SK-N-SH treated with all-trans-retinoic acid at 6 μM for 48 hours (cell line): Measurements from ENCODE around the gene INPP5J.

Source experiments
- ARNTL ChIP-seq: fragments of 450-650 bp; formaldehyde crosslinking; IDR thresholded peaks from 2 replicates; pipeline ENCODE4 v1.5.0; 2020; ENCODE audit warnings: low read depth, mild to moderate bottlenecking, moderate library complexity, borderline replicate concordance
- BACH2 ChIP-seq: fragments of 250-450 bp; sonication (Bioruptor Pico); IDR thresholded peaks from 2 replicates; pipeline ENCODE4 v1.9.0; 2021; ENCODE audit warnings: mild to moderate bottlenecking, borderline replicate concordance
- ISL1 ChIP-seq: fragments of 250-450 bp; sonication (Bioruptor Pico); IDR thresholded peaks from 2 replicates; pipeline ENCODE4 v2.1.2; 2022; ENCODE audit warnings: mild to moderate bottlenecking, moderate library complexity
- PPARA ChIP-seq: fragments of 250-450 bp; sonication (Bioruptor Pico); IDR thresholded peaks from 2 replicates; pipeline ENCODE4 v1.5.0; 2020; ENCODE audit warnings: mild to moderate bottlenecking, borderline replicate concordance
- SNAI2 ChIP-seq: fragments of 250-450 bp; sonication (Bioruptor Pico); IDR thresholded peaks from 2 replicates; pipeline ENCODE4 v1.5.0; 2020; ENCODE audit warnings: mild to moderate bottlenecking, moderate library complexity
- TOX ChIP-seq: fragments of 250-450 bp; sonication (Bioruptor Pico); IDR thresholded peaks from 2 replicates; pipeline ENCODE4 v1.8.0; 2021; ENCODE audit warnings: mild to moderate bottlenecking, moderate library complexity, borderline replicate concordance
- ZC3H10 ChIP-seq: fragments of 250-450 bp; sonication (Bioruptor Pico); IDR thresholded peaks from 2 replicates; pipeline ENCODE4 v1.5.1; 2021; ENCODE audit warnings: mild to moderate bottlenecking, moderate library complexity
- TF ChIP-seq, protein P1 (sequence below): fragments of 250-450 bp; sonication (Bioruptor Pico); IDR thresholded peaks from 2 replicates; pipeline ENCODE4 v1.5.1; 2020; ENCODE audit warnings: low read depth, mild to moderate bottlenecking, moderate library complexity
- TF ChIP-seq, protein P2 (sequence below): fragments of 250-450 bp; sonication (Bioruptor Pico); IDR thresholded peaks from 2 replicates; pipeline ENCODE4 v1.8.0; 2021; ENCODE audit warnings: low read depth, mild to moderate bottlenecking, moderate library complexity, borderline replicate concordance

DNA sequence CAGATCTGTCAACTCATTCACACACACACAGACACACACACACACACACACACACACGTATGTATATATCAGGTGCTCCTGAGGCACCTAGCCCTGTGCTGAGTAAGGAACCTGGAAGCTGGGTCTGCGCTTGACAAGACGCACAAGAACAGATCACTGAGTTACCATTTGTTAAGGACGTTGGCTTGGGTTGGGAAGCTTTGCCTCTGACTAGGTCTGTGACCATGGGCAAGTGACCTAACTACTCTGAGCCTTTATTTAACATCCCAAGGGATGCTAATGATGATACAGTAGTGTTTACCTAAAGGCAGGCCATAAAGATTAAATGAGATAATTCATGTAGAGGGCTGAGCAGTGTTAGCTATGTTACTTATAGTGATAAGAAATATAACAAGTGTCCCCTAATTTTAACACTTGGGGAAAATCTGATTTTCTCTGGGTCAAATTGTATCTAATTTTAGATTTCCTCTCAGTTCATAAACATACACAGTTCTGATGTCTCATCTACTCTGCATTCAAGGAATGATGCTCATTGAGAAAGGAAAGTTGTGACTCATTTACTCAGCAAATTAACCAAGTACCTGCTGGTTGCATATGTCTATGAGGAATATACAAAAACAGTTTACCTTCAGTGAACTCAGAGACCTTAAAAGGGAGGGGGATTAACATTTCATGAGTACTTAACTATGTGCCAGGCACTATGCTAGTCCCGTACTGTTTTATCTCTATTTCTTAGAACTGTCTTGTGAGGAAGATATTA is 50.8 kb downstream of the INPP5J start:
- no peak for TF ChIP-seq ISL1 (CRISPR knock-in tag)
- TF ChIP-seq ARNTL = no peak
- no peak for TF ChIP-seq ZC3H10
- TF ChIP-seq, protein P1, sequence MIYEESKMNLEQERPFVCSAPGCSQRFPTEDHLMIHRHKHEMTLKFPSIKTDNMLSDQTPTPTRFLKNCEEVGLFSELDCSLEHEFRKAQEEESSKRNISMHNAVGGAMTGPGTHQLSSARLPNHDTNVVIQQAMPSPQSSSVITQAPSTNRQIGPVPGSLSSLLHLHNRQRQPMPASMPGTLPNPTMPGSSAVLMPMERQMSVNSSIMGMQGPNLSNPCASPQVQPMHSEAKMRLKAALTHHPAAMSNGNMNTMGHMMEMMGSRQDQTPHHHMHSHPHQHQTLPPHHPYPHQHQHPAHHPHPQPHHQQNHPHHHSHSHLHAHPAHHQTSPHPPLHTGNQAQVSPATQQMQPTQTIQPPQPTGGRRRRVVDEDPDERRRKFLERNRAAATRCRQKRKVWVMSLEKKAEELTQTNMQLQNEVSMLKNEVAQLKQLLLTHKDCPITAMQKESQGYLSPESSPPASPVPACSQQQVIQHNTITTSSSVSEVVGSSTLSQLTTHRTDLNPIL (CRISPR knock-in tag) = no peak
- TF ChIP-seq, protein P2, sequence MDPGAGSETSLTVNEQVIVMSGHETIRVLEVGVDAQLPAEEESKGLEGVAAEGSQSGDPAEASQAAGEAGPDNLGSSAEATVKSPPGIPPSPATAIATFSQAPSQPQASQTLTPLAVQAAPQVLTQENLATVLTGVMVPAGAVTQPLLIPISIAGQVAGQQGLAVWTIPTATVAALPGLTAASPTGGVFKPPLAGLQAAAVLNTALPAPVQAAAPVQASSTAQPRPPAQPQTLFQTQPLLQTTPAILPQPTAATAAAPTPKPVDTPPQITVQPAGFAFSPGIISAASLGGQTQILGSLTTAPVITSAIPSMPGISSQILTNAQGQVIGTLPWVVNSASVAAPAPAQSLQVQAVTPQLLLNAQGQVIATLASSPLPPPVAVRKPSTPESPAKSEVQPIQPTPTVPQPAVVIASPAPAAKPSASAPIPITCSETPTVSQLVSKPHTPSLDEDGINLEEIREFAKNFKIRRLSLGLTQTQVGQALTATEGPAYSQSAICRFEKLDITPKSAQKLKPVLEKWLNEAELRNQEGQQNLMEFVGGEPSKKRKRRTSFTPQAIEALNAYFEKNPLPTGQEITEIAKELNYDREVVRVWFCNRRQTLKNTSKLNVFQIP (CRISPR knock-in tag) = no peak
- TF ChIP-seq SNAI2 (CRISPR knock-in tag) = no peak
- TF ChIP-seq PPARA (CRISPR knock-in tag) = no peak
- TF ChIP-seq BACH2 (CRISPR knock-in tag) = no peak
- TF ChIP-seq TOX (CRISPR knock-in tag) = no peak
